CD4-positive, alpha-beta memory T cell (primary cell): ENCODE measurements around the gene S1PR3. TPM values are rescaled to one million over a fixed set of nuclear protein-coding genes. Genes with fewer than 3 reads are reported as not detected.

ENCODE experiments used
- CTCF ChIA-PET: fragments of 350-600 bp; sonication (Branson Sonifier 250); formaldehyde crosslinking; loops from one replicate; lab custom pipeline; 2021; ENCODE audit warnings: inconsistent platforms; ENCODE audit not compliant: partially characterized antibody; lab: Charles Lee
- POLR2A ChIA-PET: fragments of 350-600 bp; sonication (Branson Sonifier 250); formaldehyde crosslinking; loops from one replicate; lab custom pipeline; 2021; ENCODE audit not compliant: partially characterized antibody; lab: Charles Lee
- DNase-seq, 5 donors: peaks; one replicate each; pipeline versions ENCODE4 v3.0.0 to v3.0.0-alpha.2; 2020 to 2022; ENCODE audit warnings: mixed read lengths in 1 of 5
- H3K27ac ChIP-seq: one replicate; pipeline ENCODE4 v1.7.0; 2013; ENCODE audit warnings: low read depth, low read length
- H3K27me3 ChIP-seq: 2 replicates; pipeline ENCODE4 v1.7.0; 2013; ENCODE audit warnings: mild to moderate bottlenecking, low read length, moderate library complexity; ENCODE audit not compliant: insufficient read depth
- H3K36me3 ChIP-seq: 2 replicates; pipeline ENCODE4 v1.7.0; 2013; ENCODE audit warnings: mild to moderate bottlenecking, low read length, moderate library complexity; ENCODE audit not compliant: insufficient read depth
- H3K4me1 ChIP-seq: 2 replicates; pipeline ENCODE4 v1.7.0; 2013; ENCODE audit warnings: mild to moderate bottlenecking, low read length, moderate library complexity; ENCODE audit not compliant: insufficient read depth
- H3K4me3 ChIP-seq, 2 donors: one replicate each; pipeline ENCODE4 v1.7.0; 2013; ENCODE audit warnings: low read length in 2 of 2, mild to moderate bottlenecking in 1 of 2
- H3K9me3 ChIP-seq, 2 donors: one replicate each; pipeline ENCODE4 v1.7.0; 2013; ENCODE audit warnings: low read length in 2 of 2, control low read depth in 1 of 2; ENCODE audit not compliant: control insufficient read depth in 1 of 2
- H3K27ac Mint-ChIP-seq, 7 donors: one replicate each; pipeline ENCODE4 v1.8.0; 2020 to 2021; ENCODE audit warnings: mixed read lengths in 7 of 7, mild to moderate bottlenecking in 6 of 7, inconsistent platforms in 3 of 7, moderate library complexity in 3 of 7
- H3K27me3 Mint-ChIP-seq, 2 donors: one replicate each; pipeline ENCODE4 v1.8.0; 2020 to 2021; ENCODE audit warnings: mixed read lengths in 2 of 2
- H3K36me3 Mint-ChIP-seq, 2 donors: one replicate each; pipeline ENCODE4 v1.8.0; 2020 to 2021; ENCODE audit warnings: mixed read lengths in 2 of 2, inconsistent platforms in 1 of 2, mild to moderate bottlenecking in 1 of 2
- H3K4me1 Mint-ChIP-seq, 4 donors: one replicate each; pipeline ENCODE4 v1.8.0; 2020 to 2021; ENCODE audit warnings: mixed read lengths in 4 of 4, mild to moderate bottlenecking in 1 of 4
- H3K4me3 Mint-ChIP-seq, 8 donors: one replicate each; pipeline ENCODE4 v1.8.0; 2020 to 2021; ENCODE audit warnings: mixed read lengths in 8 of 8, mild to moderate bottlenecking in 7 of 8, moderate library complexity in 6 of 8, inconsistent platforms in 3 of 8
- H3K9me3 Mint-ChIP-seq, 8 donors: one replicate each; pipeline ENCODE4 v1.8.0; 2020 to 2021; ENCODE audit warnings: mixed read lengths in 8 of 8, mild to moderate bottlenecking in 5 of 8, inconsistent platforms in 3 of 8, moderate library complexity in 1 of 8
- intact Hi-C: fragments of 100-400 bp; cut with micrococcal nuclease; formaldehyde crosslinking; loops from one replicate; pipeline ENCODE4 v1.15.1; 2023
- polyA plus RNA-seq, 2 donors: library from polyadenylated mRNA; unstranded; fragments of 300-500 nt; fragmentation: Illumina TruSeq; gene quantifications; one replicate each; pipeline ENCODE4 v1.2.3, GENCODE V29; 2021
- total RNA-seq, 2 experiments: library from RNA; stranded (reverse); gene quantifications; one replicate each; pipeline ENCODE4 v1.2.3, GENCODE V29; 2021

The S1PR3 gene
- total and polyA plus RNA-seq, 4 experiments from 2014 or later = not detected

GRCh38 chr9:89039104-89039465 is 47.8 kb downstream of the S1PR3 start:
- Histone ChIP-seq H3K4me3 (no peak overlapping the region), H3K9me3 (no peaks in the 10 kb centered on the region), H3K27me3 (no peaks in the 10 kb centered on the region), H3K4me1 (no peaks in the 10 kb centered on the region), H3K36me3 (no peaks in the 10 kb centered on the region), H3K27ac (no peak overlapping the region)
- ChIA-PET POLR2A (no interaction called here), CTCF (no interaction called here)
- Mint-ChIP-seq H3K9me3 (peaks cover 0 to 2% (median 0%) of the 10 kb centered on the region in 8 donors), H3K27ac (no peak overlapping the region), H3K27me3 (peaks cover 10 to 12% of the 10 kb centered on the region in 2 donors), H3K36me3 (no peaks in the 10 kb centered on the region), H3K4me1 (no peaks in the 10 kb centered on the region), H3K4me3 (no peak overlapping the region)
- intact Hi-C loops = no loop called here
- no peak for DNase-seq

- POLR2A ChIA-PET = no interaction called here
- Mint-ChIP-seq H3K9me3 (peaks cover 0 to 2% (median 0%) of the 10 kb centered on the region in 8 donors), H3K27me3 (peaks cover 6 to 7% of the 10 kb centered on the region in 2 donors), H3K27ac (no peak overlapping the region), H3K4me3 (no peak overlapping the region), H3K4me1 (no peaks in the 10 kb centered on the region), H3K36me3 (no peaks in the 10 kb centered on the region)
- no peaks in the 10 kb centered on the region for H3K9me3 ChIP-seq
- H3K4me1 ChIP-seq = no peaks in the 10 kb centered on the region
- intact Hi-C loops = no loop called here
- no peak for DNase-seq
- no peak overlapping the region for H3K4me3 ChIP-seq
- CTCF ChIA-PET = no interaction called here
- no peaks in the 10 kb centered on the region for H3K27me3 ChIP-seq
- no peaks in the 10 kb centered on the region for H3K36me3 ChIP-seq
- H3K27ac ChIP-seq = no peak overlapping the region
Measured at GRCh38 chr9:89039664-89040063, 48.4 kb downstream of the S1PR3 start.

GRCh38 chr9:89042984-89043383 is 51.7 kb downstream of the S1PR3 start:
- H3K27me3 ChIP-seq = no peaks in the 10 kb centered on the region
- H3K4me3 ChIP-seq = no peak overlapping the region
- no peaks in the 10 kb centered on the region for H3K4me1 Mint-ChIP-seq
- no peaks in the 10 kb centered on the region for H3K36me3 Mint-ChIP-seq
- ChIA-PET CTCF (no interaction called here), POLR2A (no interaction called here)
- peaks cover 0 to 2% (median 0%) of the 10 kb centered on the region in 8 donors for H3K9me3 Mint-ChIP-seq
- H3K4me3 Mint-ChIP-seq = no peak overlapping the region
- H3K4me1 ChIP-seq = no peaks in the 10 kb centered on the region
- no peak overlapping the region for H3K27ac ChIP-seq
- no peak for DNase-seq
- no peaks in the 10 kb centered on the region for H3K36me3 ChIP-seq
- no peak overlapping the region for H3K27ac Mint-ChIP-seq
- intact Hi-C loops = no loop called here
- no peaks in the 10 kb centered on the region for H3K9me3 ChIP-seq
- H3K27me3 Mint-ChIP-seq = peaks cover 4 to 10% of the 10 kb centered on the region in 2 donors

- H3K4me3 Mint-ChIP-seq = no peak overlapping the region
- Histone ChIP-seq H3K27ac (no peak overlapping the region), H3K27me3 (no peaks in the 10 kb centered on the region), H3K36me3 (no peaks in the 10 kb centered on the region), H3K4me1 (no peaks in the 10 kb centered on the region), H3K9me3 (no peaks in the 10 kb centered on the region), H3K4me3 (no peak overlapping the region)
- CTCF ChIA-PET = no interaction called here
- peaks cover 0 to 2% (median 0%) of the 10 kb centered on the region in 8 donors for H3K9me3 Mint-ChIP-seq
- no peaks in the 10 kb centered on the region for H3K4me1 Mint-ChIP-seq
- POLR2A ChIA-PET = no interaction called here
- DNase-seq = no peak
- intact Hi-C loops = no loop called here
- H3K27me3 Mint-ChIP-seq = peaks cover 6 to 10% of the 10 kb centered on the region in 2 donors
- H3K27ac Mint-ChIP-seq = no peak overlapping the region
- no peaks in the 10 kb centered on the region for H3K36me3 Mint-ChIP-seq
Measured at GRCh38 chr9:89044104-89044503, 52.8 kb downstream of the S1PR3 start.

- H3K9me3 ChIP-seq = no peaks in the 10 kb centered on the region
- ChIA-PET CTCF (no interaction called here), POLR2A (no interaction called here)
- H3K27ac ChIP-seq = no peak overlapping the region
- no peaks in the 10 kb centered on the region for H3K4me1 Mint-ChIP-seq
- no peak overlapping the region for H3K27ac Mint-ChIP-seq
- H3K36me3 Mint-ChIP-seq = no peaks in the 10 kb centered on the region
- H3K4me3 ChIP-seq = no peak overlapping the region
- no peaks in the 10 kb centered on the region for H3K4me1 ChIP-seq
- no peaks in the 10 kb centered on the region for H3K36me3 ChIP-seq
- H3K4me3 Mint-ChIP-seq = no peak overlapping the region
- intact Hi-C loops = no loop called here
- DNase-seq = no peak
- peaks cover 6 to 10% of the 10 kb centered on the region in 2 donors for H3K27me3 Mint-ChIP-seq
- no peaks in the 10 kb centered on the region for H3K27me3 ChIP-seq
- H3K9me3 Mint-ChIP-seq = peaks cover 0 to 2% (median 0%) of the 10 kb centered on the region in 8 donors
Measured at GRCh38 chr9:89044881-89045280, 53.6 kb downstream of the S1PR3 start.

GRCh38 chr9:89046832-89047231 is 55.6 kb downstream of the S1PR3 start:
- no peak overlapping the region for H3K27ac Mint-ChIP-seq
- no peak for DNase-seq
- ChIA-PET CTCF (no interaction called here), POLR2A (no interaction called here)
- Histone ChIP-seq H3K36me3 (no peaks in the 10 kb centered on the region), H3K27me3 (no peaks in the 10 kb centered on the region), H3K4me3 (no peak overlapping the region), H3K27ac (no peak overlapping the region), H3K9me3 (no peaks in the 10 kb centered on the region), H3K4me1 (no peaks in the 10 kb centered on the region)
- peaks cover 0 to 1% (median 0%) of the 10 kb centered on the region in 8 donors for H3K9me3 Mint-ChIP-seq
- H3K27me3 Mint-ChIP-seq = peaks cover 6 to 10% of the 10 kb centered on the region in 2 donors
- intact Hi-C loops = no loop called here
- H3K4me3 Mint-ChIP-seq = no peak overlapping the region
- H3K36me3 Mint-ChIP-seq = no peaks in the 10 kb centered on the region
- no peaks in the 10 kb centered on the region for H3K4me1 Mint-ChIP-seq

GRCh38 chr9:89047667-89048066 is 56.4 kb downstream of the S1PR3 start:
- no peak overlapping the region for H3K27ac Mint-ChIP-seq
- ChIA-PET POLR2A (no interaction called here), CTCF (no interaction called here)
- H3K27me3 Mint-ChIP-seq = peaks cover 6 to 10% of the 10 kb centered on the region in 2 donors
- no peak overlapping the region for H3K4me3 ChIP-seq
- H3K9me3 ChIP-seq = no peaks in the 10 kb centered on the region
- H3K4me1 Mint-ChIP-seq = no peaks in the 10 kb centered on the region
- no peak for DNase-seq
- no peak overlapping the region for H3K4me3 Mint-ChIP-seq
- no peaks in the 10 kb centered on the region for H3K4me1 ChIP-seq
- intact Hi-C loops = no loop called here
- no peak overlapping the region for H3K27ac ChIP-seq
- no peaks in the 10 kb centered on the region for H3K9me3 Mint-ChIP-seq
- no peaks in the 10 kb centered on the region for H3K36me3 ChIP-seq
- no peaks in the 10 kb centered on the region for H3K27me3 ChIP-seq
- H3K36me3 Mint-ChIP-seq = no peaks in the 10 kb centered on the region

- Mint-ChIP-seq H3K4me3 (no peak overlapping the region), H3K4me1 (no peaks in the 10 kb centered on the region), H3K27ac (no peak overlapping the region), H3K9me3 (no peaks in the 10 kb centered on the region), H3K27me3 (peaks cover 6 to 10% of the 10 kb centered on the region in 2 donors), H3K36me3 (no peaks in the 10 kb centered on the region)
- no peaks in the 10 kb centered on the region for H3K36me3 ChIP-seq
- no peak overlapping the region for H3K4me3 ChIP-seq
- no peaks in the 10 kb centered on the region for H3K27me3 ChIP-seq
- ChIA-PET POLR2A (no interaction called here), CTCF (no interaction called here)
- DNase-seq = no peak
- intact Hi-C loops = no loop called here
- no peak overlapping the region for H3K27ac ChIP-seq
- H3K4me1 ChIP-seq = no peaks in the 10 kb centered on the region
- no peaks in the 10 kb centered on the region for H3K9me3 ChIP-seq
Measured at GRCh38 chr9:89048616-89049015, 57.3 kb downstream of the S1PR3 start.
